ENCODE data around the gene WAC. TPM values are rescaled to one million over a fixed set of nuclear protein-coding genes. Genes with fewer than 3 reads are reported as not detected.

Gene WAC
- total RNA-seq, 1 experiment from 2014 or later: 196 TPM

- Histone ChIP-seq H3K4me1 (peaks cover 44% of the 10 kb centered on the region), H3K9me3 (no peaks in the 10 kb centered on the region), H3K4me3 (ENCODE audit: low read depth, low read length) (no peak overlapping the region), H3K36me3 (ENCODE audit: control insufficient read depth, insufficient read depth, low read length) (no peaks in the 10 kb centered on the region), H3K27me3 (replicated peaks; ENCODE audit: control insufficient read depth, insufficient read depth, low read length) (no peaks in the 10 kb centered on the region)
- Mint-ChIP-seq H3K4me3 (ENCODE audit: unreplicated experiment) (no peak overlapping the region), H3K9me3 (ENCODE audit: unreplicated experiment) (no peaks in the 10 kb centered on the region), H3K4me1 (ENCODE audit: low read depth, unreplicated experiment) (peaks cover 14% of the 10 kb centered on the region), H3K36me3 (ENCODE audit: insufficient read depth, unreplicated experiment) (peaks cover 8% of the 10 kb centered on the region), H3K27me3 (ENCODE audit: insufficient read depth, unreplicated experiment) (no peaks in the 10 kb centered on the region), H3K27ac (ENCODE audit: unreplicated experiment) (no peak overlapping the region)
- TF ChIP-seq CTCF (IDR thresholded peaks at IDR 0.05; ENCODE audit: insufficient read depth in 1 of 2, low read depth in 1 of 2, low read length in 1 of 2, severe bottlenecking in 1 of 2, unreplicated experiment in 1 of 2): no peak
- no TSS peak for BruUV-seq (replicated peaks)
- ChIA-PET POLR2A (no interaction called here), CTCF (no interaction called here)
- DNase-seq: no peak
- intact Hi-C loops (cut with micrococcal nuclease; ENCODE audit: unreplicated experiment): loop anchor here (10.0 kb wide), 1 partner anchor 819 kb away; no protein-coding TSS in a partner anchor
Measured at GRCh38 chr10:28505359-28505959, 27.5 kb upstream of the WAC start.

- no TSS peak for BruUV-seq (replicated peaks)
- H3K4me1 Mint-ChIP-seq (ENCODE audit: low read depth, unreplicated experiment): peaks cover 12% of the 10 kb centered on the region
- DNase-seq: peak; percentile 72 to 74
Measured at GRCh38 chr10:28508304-28508925, 24.5 kb upstream of the WAC start.

GRCh38 chr10:28509286-28509685, 23.6 kb upstream of the WAC start:
- H3K36me3 ChIP-seq (ENCODE audit: control insufficient read depth, insufficient read depth, low read length): no peaks in the 10 kb centered on the region
- intact Hi-C loops (cut with micrococcal nuclease; ENCODE audit: unreplicated experiment): loop anchor here (10.0 kb wide), 1 partner anchor 816 kb away; no protein-coding TSS in a partner anchor
- H3K9me3 ChIP-seq: no peaks in the 10 kb centered on the region
- no TSS peak for BruUV-seq (replicated peaks)
- peaks cover 23% of the 10 kb centered on the region for H3K4me1 ChIP-seq
- peaks cover 10% of the 10 kb centered on the region for H3K4me1 Mint-ChIP-seq (ENCODE audit: low read depth, unreplicated experiment)
- no peak for DNase-seq
- TF ChIP-seq CTCF (IDR thresholded peaks at IDR 0.05; ENCODE audit: insufficient read depth in 1 of 2, low read depth in 1 of 2, low read length in 1 of 2, severe bottlenecking in 1 of 2, unreplicated experiment in 1 of 2): no peak
- H3K4me3 ChIP-seq (ENCODE audit: low read depth, low read length): no peak overlapping the region
- H3K4me3 Mint-ChIP-seq (ENCODE audit: unreplicated experiment): no peak overlapping the region
- no peaks in the 10 kb centered on the region for H3K27me3 Mint-ChIP-seq (ENCODE audit: insufficient read depth, unreplicated experiment)
- no peaks in the 10 kb centered on the region for H3K27me3 ChIP-seq (replicated peaks; ENCODE audit: control insufficient read depth, insufficient read depth, low read length)
- ChIA-PET POLR2A (no interaction called here), CTCF (no interaction called here)
- no peaks in the 10 kb centered on the region for H3K9me3 Mint-ChIP-seq (ENCODE audit: unreplicated experiment)
- no peak overlapping the region for H3K27ac Mint-ChIP-seq (ENCODE audit: unreplicated experiment)
- no peaks in the 10 kb centered on the region for H3K36me3 Mint-ChIP-seq (ENCODE audit: insufficient read depth, unreplicated experiment)

More at GRCh38 chr10:28508304-28508925, 24.5 kb upstream of the WAC start:
- Histone ChIP-seq H3K4me3 (ENCODE audit: low read depth, low read length) (no peak overlapping the region), H3K4me1 (peaks cover 25% of the 10 kb centered on the region), H3K27me3 (replicated peaks; ENCODE audit: control insufficient read depth, insufficient read depth, low read length) (no peaks in the 10 kb centered on the region), H3K36me3 (ENCODE audit: control insufficient read depth, insufficient read depth, low read length) (no peaks in the 10 kb centered on the region), H3K9me3 (no peaks in the 10 kb centered on the region)
- no peaks in the 10 kb centered on the region for H3K9me3 Mint-ChIP-seq (ENCODE audit: unreplicated experiment)
- no peaks in the 10 kb centered on the region for H3K36me3 Mint-ChIP-seq (ENCODE audit: insufficient read depth, unreplicated experiment)
- intact Hi-C loops (cut with micrococcal nuclease; ENCODE audit: unreplicated experiment): loop anchor here (10.0 kb wide), 1 partner anchor 816 kb away; no protein-coding TSS in a partner anchor
- no peak overlapping the region for H3K27ac Mint-ChIP-seq (ENCODE audit: unreplicated experiment)
- no peak overlapping the region for H3K4me3 Mint-ChIP-seq (ENCODE audit: unreplicated experiment)
- no peaks in the 10 kb centered on the region for H3K27me3 Mint-ChIP-seq (ENCODE audit: insufficient read depth, unreplicated experiment)
- CTCF ChIA-PET: interaction anchor here (0.6 kb wide), 1 partner anchor 40 kb away, joined by 3 read pairs; no protein-coding TSS in a partner anchor
- POLR2A ChIA-PET: no interaction called here
- TF ChIP-seq CTCF (IDR thresholded peaks at IDR 0.05; ENCODE audit: insufficient read depth in 1 of 2, low read depth in 1 of 2, low read length in 1 of 2, severe bottlenecking in 1 of 2, unreplicated experiment in 1 of 2): no peak

All from Caco-2 (cell line).